ENCODE measurements around the gene KIAA0040.

KIAA0040 gene

DNA sequence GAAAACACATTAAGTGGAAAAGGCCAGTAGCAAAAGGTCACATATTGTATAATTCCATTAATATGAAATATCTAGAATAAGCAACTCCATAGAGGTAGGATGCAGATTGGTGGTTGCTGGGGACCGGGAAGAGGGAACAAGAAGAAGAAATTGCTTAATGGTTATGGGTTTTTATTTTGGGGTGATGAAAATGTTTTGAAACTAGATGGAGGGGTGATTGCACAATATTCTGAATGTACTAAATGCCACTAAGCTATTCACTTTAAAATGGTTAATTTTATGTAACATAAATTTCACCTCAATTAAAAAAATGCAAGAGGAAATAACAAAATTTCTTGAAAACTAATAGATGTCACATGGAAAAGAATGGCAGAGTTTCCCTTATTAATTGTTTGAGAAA is 6.7 kb downstream of the KIAA0040 start:
- Histone ChIP-seq H3K79me2 (ENCODE audit: insufficient read depth, low read length) (peaks cover 5% of the 10 kb centered on the region; the same call in 1 of the 2 replicates), H2AFZ (ENCODE audit: low read length) (no peak overlapping the region), H3K27me3 (ENCODE audit: insufficient read depth, low read length, poor library complexity, severe bottlenecking) (no peaks in the 10 kb centered on the region), H3K4me2 (ENCODE audit: low read depth, low read length, poor library complexity, severe bottlenecking) (no peak overlapping the region), H3F3A (ENCODE audit: low read depth) (no peaks in the 10 kb centered on the region), H3K36me3 (ENCODE audit: insufficient read depth, low read length) (no peaks in the 10 kb centered on the region), H4K20me1 (ENCODE audit: insufficient read depth, low read length, poor library complexity, severe bottlenecking) (no peaks in the 10 kb centered on the region), H3K9me2 (replicated peaks; ENCODE audit: low read depth, low read length) (no peaks in the 10 kb centered on the region), H3K4me3 (ENCODE audit: low read length, poor library complexity, severe bottlenecking) (no peak overlapping the region), H3K9me3 (ENCODE audit: insufficient read depth, low read depth, low read length) (no peaks in the 10 kb centered on the region), H3K9ac (ENCODE audit: low read depth, low read length, poor library complexity, severe bottlenecking) (no peak overlapping the region), H3K4me1 (ENCODE audit: insufficient read depth, low read length, poor library complexity, severe bottlenecking) (peaks cover 33% of the 10 kb centered on the region)
- TF ChIP-seq EZH2phosphoT487 (IDR thresholded peaks at IDR 0.05; ENCODE audit: borderline replicate concordance), result no peak
- TF ChIP-seq, protein P1, sequence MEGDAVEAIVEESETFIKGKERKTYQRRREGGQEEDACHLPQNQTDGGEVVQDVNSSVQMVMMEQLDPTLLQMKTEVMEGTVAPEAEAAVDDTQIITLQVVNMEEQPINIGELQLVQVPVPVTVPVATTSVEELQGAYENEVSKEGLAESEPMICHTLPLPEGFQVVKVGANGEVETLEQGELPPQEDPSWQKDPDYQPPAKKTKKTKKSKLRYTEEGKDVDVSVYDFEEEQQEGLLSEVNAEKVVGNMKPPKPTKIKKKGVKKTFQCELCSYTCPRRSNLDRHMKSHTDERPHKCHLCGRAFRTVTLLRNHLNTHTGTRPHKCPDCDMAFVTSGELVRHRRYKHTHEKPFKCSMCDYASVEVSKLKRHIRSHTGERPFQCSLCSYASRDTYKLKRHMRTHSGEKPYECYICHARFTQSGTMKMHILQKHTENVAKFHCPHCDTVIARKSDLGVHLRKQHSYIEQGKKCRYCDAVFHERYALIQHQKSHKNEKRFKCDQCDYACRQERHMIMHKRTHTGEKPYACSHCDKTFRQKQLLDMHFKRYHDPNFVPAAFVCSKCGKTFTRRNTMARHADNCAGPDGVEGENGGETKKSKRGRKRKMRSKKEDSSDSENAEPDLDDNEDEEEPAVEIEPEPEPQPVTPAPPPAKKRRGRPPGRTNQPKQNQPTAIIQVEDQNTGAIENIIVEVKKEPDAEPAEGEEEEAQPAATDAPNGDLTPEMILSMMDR (conservative IDR thresholded peaks at IDR 0.05; ENCODE audit: low read length), result no peak; the same call in 1 of the 2 replicates

DNA sequence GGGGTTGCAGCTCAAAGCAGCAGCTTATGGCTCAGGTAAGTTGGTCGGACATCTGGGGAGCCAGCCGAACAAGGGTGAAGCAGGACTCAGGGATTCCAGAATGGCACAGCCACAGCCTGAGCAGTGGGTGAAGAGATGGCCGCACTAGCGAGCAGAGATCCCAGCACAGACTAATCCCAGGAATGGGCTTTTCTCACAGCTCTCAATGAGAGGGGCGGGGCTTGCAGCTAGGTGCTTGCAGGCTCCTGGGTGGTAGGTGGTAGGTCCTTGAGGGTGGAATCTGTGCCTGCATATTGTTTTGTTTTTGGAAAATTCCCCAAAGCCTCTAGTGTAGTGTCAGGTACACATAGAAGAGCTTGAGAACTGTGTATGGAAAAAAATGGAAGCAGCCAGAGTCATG is 9.0 kb downstream of the KIAA0040 start:
- Histone ChIP-seq H3K9ac (ENCODE audit: low read depth, low read length, poor library complexity, severe bottlenecking) (no peak overlapping the region), H2AFZ (ENCODE audit: low read length) (no peak overlapping the region), H3K36me3 (ENCODE audit: insufficient read depth, low read length) (no peaks in the 10 kb centered on the region), H3K4me2 (ENCODE audit: low read depth, low read length, poor library complexity, severe bottlenecking) (no peak overlapping the region), H3K4me1 (ENCODE audit: insufficient read depth, low read length, poor library complexity, severe bottlenecking) (peaks cover 18% of the 10 kb centered on the region), H4K20me1 (ENCODE audit: insufficient read depth, low read length, poor library complexity, severe bottlenecking) (no peaks in the 10 kb centered on the region), H3K27me3 (ENCODE audit: insufficient read depth, low read length, poor library complexity, severe bottlenecking) (no peaks in the 10 kb centered on the region), H3K9me3 (ENCODE audit: insufficient read depth, low read depth, low read length) (no peaks in the 10 kb centered on the region), H3K79me2 (ENCODE audit: insufficient read depth, low read length) (no peaks in the 10 kb centered on the region), H3F3A (ENCODE audit: low read depth) (no peaks in the 10 kb centered on the region), H3K4me3 (ENCODE audit: low read length, poor library complexity, severe bottlenecking) (no peak overlapping the region), H3K9me2 (replicated peaks; ENCODE audit: low read depth, low read length) (no peaks in the 10 kb centered on the region)
- TF ChIP-seq, protein P1 (conservative IDR thresholded peaks at IDR 0.05; ENCODE audit: low read length), result no peak
- TF ChIP-seq EZH2phosphoT487 (IDR thresholded peaks at IDR 0.05; ENCODE audit: borderline replicate concordance), result no peak

DNA sequence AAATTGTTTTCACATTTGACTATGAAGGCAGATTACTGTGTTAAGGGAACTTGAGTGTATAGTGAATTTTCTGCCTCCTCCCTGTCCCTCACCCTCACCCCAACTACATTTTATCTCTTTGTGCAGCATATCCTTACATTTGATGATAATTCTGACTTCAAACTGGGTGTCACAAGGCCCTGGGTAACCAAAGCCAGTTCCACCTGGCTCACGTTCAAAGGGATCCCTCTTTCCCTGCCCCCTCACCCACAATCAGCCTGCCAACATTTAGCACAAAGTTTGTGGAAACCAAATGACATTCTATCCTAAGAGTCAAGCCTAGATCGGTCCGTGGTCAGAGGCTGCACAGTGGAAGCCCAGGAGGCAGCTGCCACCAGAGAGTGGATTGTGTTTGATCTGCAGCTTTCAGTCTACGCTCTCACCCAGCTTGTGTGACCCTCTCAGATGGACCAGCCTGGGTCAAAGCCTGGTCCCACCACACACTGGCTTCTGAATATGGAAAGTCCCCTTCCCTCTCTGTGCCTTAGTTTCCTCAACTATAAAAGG is 10.3 kb downstream of the KIAA0040 start:
- TF ChIP-seq, protein P1 (conservative IDR thresholded peaks at IDR 0.05; ENCODE audit: low read length), result no peak
- no peak for TF ChIP-seq EZH2phosphoT487 (IDR thresholded peaks at IDR 0.05; ENCODE audit: borderline replicate concordance)
- Histone ChIP-seq H3F3A (ENCODE audit: low read depth) (no peaks in the 10 kb centered on the region), H3K9me2 (replicated peaks; ENCODE audit: low read depth, low read length) (no peaks in the 10 kb centered on the region), H3K36me3 (ENCODE audit: insufficient read depth, low read length) (no peaks in the 10 kb centered on the region), H3K4me2 (ENCODE audit: low read depth, low read length, poor library complexity, severe bottlenecking) (no peak overlapping the region), H3K4me1 (ENCODE audit: insufficient read depth, low read length, poor library complexity, severe bottlenecking) (peaks cover 12% of the 10 kb centered on the region), H3K27me3 (ENCODE audit: insufficient read depth, low read length, poor library complexity, severe bottlenecking) (no peaks in the 10 kb centered on the region), H3K4me3 (ENCODE audit: low read length, poor library complexity, severe bottlenecking) (no peak overlapping the region), H4K20me1 (ENCODE audit: insufficient read depth, low read length, poor library complexity, severe bottlenecking) (no peaks in the 10 kb centered on the region), H3K79me2 (ENCODE audit: insufficient read depth, low read length) (no peaks in the 10 kb centered on the region), H3K9ac (ENCODE audit: low read depth, low read length, poor library complexity, severe bottlenecking) (no peak overlapping the region), H3K9me3 (ENCODE audit: insufficient read depth, low read depth, low read length) (no peaks in the 10 kb centered on the region), H2AFZ (ENCODE audit: low read length) (no peak overlapping the region)
